Endothelial cell of umbilical vein (primary cell): Measurements from ENCODE around the gene JUND. TPM values are rescaled to one million over a fixed set of nuclear protein-coding genes. Genes with fewer than 3 reads are reported as not detected.

Experiments
- BruUV-seq: library from RNA; stranded (reverse); fragments of 400-500 nt; replicated peaks from 2 replicates; lab custom pipeline; 2021; lab: Mats Ljungman, UMichigan
- CTCF ChIA-PET: fragments of 300-600, 350-600 bp; sonication (Branson Sonifier 250); formaldehyde crosslinking; loops from one replicate; lab custom pipeline; 2021; ENCODE audit warnings: antibody characterized with exemption, inconsistent platforms; lab: Charles Lee
- POLR2A ChIA-PET: fragments of 300-600, 350-600 bp; sonication (Branson Sonifier 250); formaldehyde crosslinking; loops from one replicate; lab custom pipeline; 2021; ENCODE audit warnings: antibody characterized with exemption, inconsistent platforms; lab: Charles Lee
- DNase-seq: peaks from one replicate; pipeline ENCODE4 v3.0.0-alpha.2; 2011; ENCODE audit warnings: low read depth, low spot score
- FAIRE-seq: peaks from 2 replicates; lab custom pipeline; 2011; peaks lifted over from hg19 to GRCh38; lab: Jason Lieb, UNC
- H2AFZ ChIP-seq: 2 replicates; pipeline ENCODE4 v1.6.0; 2012; ENCODE audit warnings: low read depth, low read length, control low read depth, inconsistent platforms
- H3K27ac ChIP-seq: 2 replicates; pipeline ENCODE4 v1.5.1; 2011; ENCODE audit warnings: low read depth, mild to moderate bottlenecking, control low read depth, low read length, moderate library complexity; ENCODE audit not compliant: insufficient read depth
- H3K27me3 ChIP-seq, 2 experiments: 2 replicates each; pipeline versions ENCODE4 v1.6.0 to v1.6.1; 2011; ENCODE audit warnings: low read length in 2 of 2, mixed read lengths in 1 of 2; ENCODE audit not compliant: control insufficient read depth in 2 of 2, insufficient read depth in 2 of 2
- H3K36me3 ChIP-seq, 2 experiments: 2 replicates in 1 of 2; 3 replicates in 1 of 2; pipeline ENCODE4 v1.5.1; 2011; ENCODE audit warnings: low read length in 2 of 2, mild to moderate bottlenecking in 1 of 2, moderate library complexity in 1 of 2; ENCODE audit not compliant: control insufficient read depth in 2 of 2, insufficient read depth in 2 of 2; ENCODE audit errors: extremely low read depth in 1 of 2
- H3K4me1 ChIP-seq: 3 replicates; pipeline ENCODE4 v1.5.1; 2011; ENCODE audit warnings: mild to moderate bottlenecking, low read length; ENCODE audit not compliant: control insufficient read depth, insufficient read depth; ENCODE audit errors: extremely low read depth
- H3K4me2 ChIP-seq: 2 replicates; pipeline ENCODE4 v1.6.1; 2011; ENCODE audit warnings: low read length, control low read depth, mixed read lengths; ENCODE audit not compliant: insufficient read depth
- H3K4me3 ChIP-seq, 3 experiments: fragments of 200-600 bp in 1 of 3; sonication (generic), shearing (Covaris generic) in 1 of 3; replicated peaks in 1 of 3; 2 replicates each; pipeline ENCODE4 v1.5.1; 2011 to 2016; ENCODE audit warnings: control low read depth in 3 of 3, low read length in 3 of 3, mild to moderate bottlenecking in 2 of 3, inconsistent platforms in 1 of 3, low read depth in 1 of 3, moderate library complexity in 1 of 3; ENCODE audit not compliant: insufficient read depth in 1 of 3
- H3K79me2 ChIP-seq: 2 replicates; pipeline ENCODE4 v1.6.0; 2012; ENCODE audit warnings: low read length, inconsistent platforms; ENCODE audit not compliant: control insufficient read depth, insufficient read depth
- H3K9ac ChIP-seq: replicated peaks from 2 replicates; pipeline ENCODE3; 2011; ENCODE audit warnings: low read length, control low read depth; ENCODE audit not compliant: insufficient read depth; ENCODE audit errors: extremely low read depth
- H3K9me1 ChIP-seq: replicated peaks from 3 replicates; pipeline ENCODE4 v1.6.0; 2011; ENCODE audit warnings: mild to moderate bottlenecking, low read length; ENCODE audit not compliant: control insufficient read depth, insufficient read depth; ENCODE audit errors: extremely low read depth
- H3K9me3 ChIP-seq: replicated peaks from 2 replicates; pipeline ENCODE4 v1.5.1; 2012; ENCODE audit warnings: low read length, inconsistent platforms; ENCODE audit not compliant: control insufficient read depth, insufficient read depth
- H4K20me1 ChIP-seq: replicated peaks from 2 replicates; pipeline ENCODE3; 2011; ENCODE audit warnings: mild to moderate bottlenecking, low read length; ENCODE audit not compliant: control insufficient read depth, insufficient read depth; ENCODE audit errors: extremely low read depth
- CTCF ChIP-seq, 2 donors: IDR thresholded peaks; 1 replicate in 1 of 2; 2 replicates in 1 of 2; pipeline ENCODE4 v1.5.1; 2011; ENCODE audit warnings: low read length in 2 of 2, mild to moderate bottlenecking in 2 of 2, moderate library complexity in 2 of 2, control low read depth in 1 of 2, inconsistent platforms in 1 of 2, low read depth in 1 of 2; ENCODE audit not compliant: insufficient read depth in 1 of 2; ENCODE audit errors: extremely low read depth in 1 of 2
- EZH2 ChIP-seq: IDR thresholded peaks from 2 replicates; pipeline ENCODE4 v1.6.1; 2012; ENCODE audit warnings: borderline replicate concordance, low read depth, mild to moderate bottlenecking, moderate library complexity, low read length, inconsistent platforms; ENCODE audit not compliant: severe bottlenecking
- FOS ChIP-seq: IDR thresholded peaks from 2 replicates; pipeline ENCODE4 v1.6.1; 2011; ENCODE audit warnings: mild to moderate bottlenecking, low read length, moderate library complexity, borderline replicate concordance; ENCODE audit not compliant: insufficient read depth
- GATA2 ChIP-seq: IDR thresholded peaks from 2 replicates; pipeline ENCODE4 v1.7.0; 2011; ENCODE audit warnings: low read depth, mild to moderate bottlenecking, moderate library complexity, mixed read lengths, low read length; ENCODE audit not compliant: insufficient read length, insufficient read depth
- JUN ChIP-seq: IDR thresholded peaks from 2 replicates; pipeline ENCODE4 v1.6.1; 2011; ENCODE audit warnings: borderline replicate concordance, low read depth; ENCODE audit not compliant: insufficient read length, insufficient read depth
- MAX ChIP-seq: IDR thresholded peaks from 2 replicates; pipeline ENCODE4 v1.6.1; 2011; ENCODE audit not compliant: insufficient read depth, insufficient read length
- MYC ChIP-seq: IDR thresholded peaks from one replicate; pipeline ENCODE4 v1.6.1; 2011; ENCODE audit warnings: mild to moderate bottlenecking, low read depth, low read length
- POLR2A ChIP-seq: IDR thresholded peaks from 2 replicates; pipeline ENCODE4 v1.6.1; 2012; ENCODE audit warnings: low read depth, mild to moderate bottlenecking, control low read depth, low read length
- POLR2AphosphoS5 ChIP-seq: IDR thresholded peaks from 2 replicates; pipeline ENCODE4 v1.6.1; 2012; ENCODE audit warnings: low read depth, mild to moderate bottlenecking, control low read depth, low read length, moderate library complexity; ENCODE audit not compliant: insufficient read depth
- dilution Hi-C: fragments of 300-500 bp; cut with MboI; formaldehyde crosslinking; loops from one replicate; pipeline ENCODE4 v1.15.0; 2019; ENCODE audit warnings: low sequenced_read_pairs; ENCODE audit not compliant: extremely low pct_ligation_motif_present
- intact Hi-C: fragments of 100-400 bp; cut with micrococcal nuclease; formaldehyde crosslinking; loops from one replicate; pipeline ENCODE4 v1.10.0; 2022
- polyA plus RNA-seq, 4 experiments: library from polyadenylated mRNA; depleted of rRNA in 3 of 4; stranded (reverse) in 3 of 4; unstranded in 1 of 4; fragments of >200 nt; gene quantifications; 2 replicates each; pipeline versions ENCODE4 v1.2.1 to v1.2.3, GENCODE V29; 2011 to 2012; ENCODE audit warnings: missing spikeins in 1 of 4
- total RNA-seq: library from RNA; stranded (reverse); gene quantifications from 2 replicates; pipeline ENCODE4 v1.2.3, GENCODE V29; 2021

Gene JUND
- total and polyA plus RNA-seq, 2 donors (not counting 3 experiments of a cell fraction or from before 2014, with no cell fraction given), result 91.4 to 130 TPM

GRCh38 chr19:18310966-18311365 is 29.5 kb upstream of the JUND start:
- Histone ChIP-seq H3K27me3 (no peaks in the 10 kb centered on the region), H2AFZ (no peak overlapping the region), H3K27ac (no peak overlapping the region), H3K9me1 (no peaks in the 10 kb centered on the region), H3K4me2 (no peak overlapping the region), H4K20me1 (no peaks in the 10 kb centered on the region), H3K9me3 (no peaks in the 10 kb centered on the region), H3K36me3 (peaks cover 0 to 15% of the 10 kb centered on the region in 2 experiments), H3K79me2 (no peaks in the 10 kb centered on the region), H3K4me3 (no peak overlapping the region), H3K4me1 (no peaks in the 10 kb centered on the region), H3K9ac (no peak overlapping the region)
- DNase-seq (no peak), FAIRE-seq (no peak)
- dilution Hi-C loops, result no loop called here
- CTCF ChIA-PET, result interaction anchor here (1.0 kb wide), 1 partner anchor 12 kb away, joined by 4 read pairs; the partner anchor contains the start of gene LSM4
- POLR2A ChIA-PET, result no interaction called here
- TF ChIP-seq FOS, result no peak
- TF ChIP-seq CTCF (IDR thresholded peaks at IDR 0.05; ENCODE audit: extremely low read depth in 1 of 2, insufficient read depth in 1 of 2, low read depth in 1 of 2, low read length in 2 of 2), result no peak
- TF ChIP-seq JUN, result no peak
- no peak for TF ChIP-seq POLR2AphosphoS5
- no peak for TF ChIP-seq MAX
- no peak for TF ChIP-seq GATA2
- TF ChIP-seq POLR2A, result no peak
- TF ChIP-seq EZH2, result no peak
- TF ChIP-seq MYC, result no peak
- intact Hi-C loops, result no loop called here
- BruUV-seq, result no TSS peak
